Fibroblast of villous mesenchyme (primary cell): ENCODE data around the gene CPNE4. TPM values are rescaled to one million over a fixed set of nuclear protein-coding genes. Genes with fewer than 3 reads are reported as not detected.

ENCODE experiments used
- DNase-seq: peaks from one replicate; pipeline ENCODE4 v3.0.0-alpha.2; 2010; ENCODE audit warnings: low read depth
- H3K4me3 ChIP-seq: 2 replicates; pipeline ENCODE4 v1.5.1; 2011; ENCODE audit warnings: low read depth, mild to moderate bottlenecking, low read length
- total RNA-seq: library from RNA; depleted of rRNA; stranded (reverse); fragments of >200 nt; gene quantifications from 2 replicates; pipeline ENCODE4 v1.2.3, GENCODE V29; 2012
- TF ChIP-seq, protein P1 (sequence below): IDR thresholded peaks from 2 replicates; pipeline ENCODE4 v1.5.1; 2012; ENCODE audit warnings: low read depth, mild to moderate bottlenecking, low read length; ENCODE audit not compliant: insufficient read depth

Gene CPNE4
- total RNA-seq, 1 donor, result not detected

DNA sequence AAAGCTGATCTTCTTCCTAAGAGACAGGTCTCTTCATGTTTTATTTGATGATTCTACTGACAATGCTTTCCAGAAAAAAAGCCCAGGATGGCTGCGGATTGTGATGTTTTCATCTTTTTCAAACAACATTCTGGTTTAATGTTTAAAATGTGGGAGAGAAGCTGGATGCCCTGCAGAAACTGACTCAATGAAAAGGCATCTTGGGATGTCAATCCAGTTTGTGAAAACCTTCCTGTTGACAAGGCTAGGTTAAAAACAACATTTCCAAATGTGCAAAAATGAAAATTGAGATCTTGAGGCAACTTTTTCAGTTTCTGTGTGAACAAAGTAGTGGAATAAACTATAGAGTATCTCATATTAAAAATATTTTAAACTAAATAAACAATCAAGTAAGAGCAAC, 376.0 kb downstream of the CPNE4 start:
- TF ChIP-seq, protein P1, sequence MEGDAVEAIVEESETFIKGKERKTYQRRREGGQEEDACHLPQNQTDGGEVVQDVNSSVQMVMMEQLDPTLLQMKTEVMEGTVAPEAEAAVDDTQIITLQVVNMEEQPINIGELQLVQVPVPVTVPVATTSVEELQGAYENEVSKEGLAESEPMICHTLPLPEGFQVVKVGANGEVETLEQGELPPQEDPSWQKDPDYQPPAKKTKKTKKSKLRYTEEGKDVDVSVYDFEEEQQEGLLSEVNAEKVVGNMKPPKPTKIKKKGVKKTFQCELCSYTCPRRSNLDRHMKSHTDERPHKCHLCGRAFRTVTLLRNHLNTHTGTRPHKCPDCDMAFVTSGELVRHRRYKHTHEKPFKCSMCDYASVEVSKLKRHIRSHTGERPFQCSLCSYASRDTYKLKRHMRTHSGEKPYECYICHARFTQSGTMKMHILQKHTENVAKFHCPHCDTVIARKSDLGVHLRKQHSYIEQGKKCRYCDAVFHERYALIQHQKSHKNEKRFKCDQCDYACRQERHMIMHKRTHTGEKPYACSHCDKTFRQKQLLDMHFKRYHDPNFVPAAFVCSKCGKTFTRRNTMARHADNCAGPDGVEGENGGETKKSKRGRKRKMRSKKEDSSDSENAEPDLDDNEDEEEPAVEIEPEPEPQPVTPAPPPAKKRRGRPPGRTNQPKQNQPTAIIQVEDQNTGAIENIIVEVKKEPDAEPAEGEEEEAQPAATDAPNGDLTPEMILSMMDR, result no peak
- no peak overlapping the region for H3K4me3 ChIP-seq
- no peak for DNase-seq

DNA sequence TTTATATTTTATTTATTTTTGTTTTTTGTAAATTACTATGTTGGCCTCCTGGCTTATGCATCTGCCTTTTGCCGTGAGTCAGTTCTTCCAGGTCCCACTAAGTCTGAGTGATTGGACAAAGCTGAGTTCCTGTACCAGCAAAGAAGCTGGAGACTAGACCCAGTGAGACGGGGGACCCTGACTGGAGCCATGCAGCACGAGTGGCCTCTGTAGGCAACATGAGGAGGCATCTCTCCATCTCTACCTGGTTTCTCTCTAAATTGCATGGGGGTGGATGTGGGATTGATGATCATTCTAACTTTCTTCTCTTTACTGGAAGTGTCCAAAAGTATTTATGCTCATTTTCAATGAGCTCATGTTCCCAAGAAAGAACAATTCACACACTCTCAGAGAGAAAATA, 376.7 kb downstream of the CPNE4 start:
- TF ChIP-seq, protein P1, result no peak
- H3K4me3 ChIP-seq, result no peak overlapping the region
- no peak for DNase-seq

DNA sequence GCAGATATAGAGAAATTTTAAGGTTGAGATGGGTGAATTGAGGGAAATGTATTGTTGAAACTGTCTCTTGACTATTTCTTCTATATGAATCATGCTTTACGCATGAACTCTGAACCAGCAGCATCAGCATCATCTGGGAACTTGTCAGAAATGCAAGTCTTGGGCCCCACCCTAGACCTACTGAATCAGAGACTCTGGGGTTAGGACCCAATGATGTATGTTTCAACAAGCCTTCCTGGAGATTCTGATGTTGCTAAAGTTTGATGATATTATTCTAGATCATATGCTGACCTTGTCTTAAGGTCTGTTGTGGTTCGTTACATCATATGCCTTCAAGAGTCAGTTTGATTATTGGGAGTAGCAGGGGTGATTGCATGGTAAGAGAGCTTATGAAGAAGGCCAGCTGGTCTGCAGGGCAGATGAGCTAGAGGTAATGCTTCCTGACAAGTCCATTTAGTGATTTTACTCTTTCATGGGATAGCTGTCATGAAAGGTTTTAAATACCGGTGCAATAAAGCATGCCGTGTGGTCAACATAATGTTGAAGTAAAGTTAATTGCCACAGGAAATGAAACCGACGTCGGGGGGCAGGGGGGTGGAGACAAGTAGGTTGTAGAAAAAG, 379.6 kb downstream of the CPNE4 start:
- no peak overlapping the region for H3K4me3 ChIP-seq
- TF ChIP-seq, protein P1, result no peak
- DNase-seq, result no peak

DNA sequence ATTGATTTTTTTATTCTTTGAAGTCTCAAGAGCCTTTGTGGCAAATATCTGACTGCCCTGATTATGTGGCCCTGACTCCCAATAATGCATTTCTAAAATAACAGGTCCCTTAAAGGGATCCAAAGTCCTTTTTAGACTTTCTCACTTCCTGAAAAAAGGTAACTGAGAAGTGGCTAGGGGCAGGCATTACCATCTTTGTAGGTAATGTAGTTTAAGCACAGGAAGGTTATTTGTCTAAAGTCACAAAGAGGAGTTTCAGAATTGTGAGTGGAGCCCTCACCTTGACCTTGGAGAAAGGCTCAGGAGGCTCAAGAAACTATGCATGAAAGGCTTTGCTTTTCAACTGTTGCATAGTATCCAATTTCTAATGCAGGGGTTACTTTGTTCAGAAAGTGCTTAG, 389.2 kb downstream of the CPNE4 start:
- TF ChIP-seq, protein P1, result no peak
- no peak for DNase-seq

DNA sequence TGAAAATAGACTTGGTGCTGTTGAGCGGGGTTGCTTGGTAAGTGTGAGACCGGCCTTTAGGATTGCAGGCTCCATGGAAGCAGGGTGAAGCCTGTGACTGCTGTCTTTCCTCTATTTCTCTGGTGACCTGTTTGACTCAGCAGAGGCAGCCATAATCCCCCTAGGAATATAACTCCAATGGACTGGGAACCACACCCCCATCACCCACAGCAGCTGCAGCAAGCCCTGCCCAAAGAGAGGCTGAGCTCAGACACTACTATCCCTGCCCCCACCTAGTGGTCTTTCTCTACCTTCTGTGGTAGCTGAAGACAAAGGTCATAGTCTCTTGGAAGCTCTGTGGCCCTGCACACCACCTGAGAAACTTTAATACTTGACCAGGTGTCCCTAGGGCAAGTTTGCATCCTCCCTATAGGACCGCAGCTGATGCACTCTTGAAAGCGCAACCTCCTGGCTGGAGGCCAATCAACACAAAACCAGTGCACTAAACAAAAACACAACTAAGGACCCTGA, 398.5 kb downstream of the CPNE4 start:
- TF ChIP-seq, protein P1, result no peak
- no peak for DNase-seq
- no peak overlapping the region for H3K4me3 ChIP-seq

More for the DNA sequence above, 389.2 kb downstream of the CPNE4 start:
- H3K4me3 ChIP-seq, result no peak overlapping the region

DNA sequence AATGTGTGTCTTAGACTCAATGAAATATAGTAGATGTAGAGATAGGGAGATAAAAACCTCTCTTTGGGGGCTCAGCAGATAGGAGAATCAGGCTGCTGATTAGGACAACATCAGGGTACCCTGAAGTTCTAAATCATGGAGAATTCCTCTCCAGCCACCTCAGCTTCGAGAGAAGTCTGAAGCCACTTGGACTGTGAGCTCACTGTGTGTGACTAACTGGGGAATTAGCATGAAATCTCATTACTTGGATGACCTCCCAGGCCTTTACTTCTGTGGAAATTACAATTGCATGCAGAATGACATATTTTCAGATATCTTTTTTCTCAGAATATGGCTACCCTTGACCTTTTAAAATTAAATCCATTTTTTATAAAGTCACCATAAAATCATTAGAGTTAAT, 404.0 kb downstream of the CPNE4 start:
- no peak for DNase-seq
- TF ChIP-seq, protein P1, result no peak

DNA sequence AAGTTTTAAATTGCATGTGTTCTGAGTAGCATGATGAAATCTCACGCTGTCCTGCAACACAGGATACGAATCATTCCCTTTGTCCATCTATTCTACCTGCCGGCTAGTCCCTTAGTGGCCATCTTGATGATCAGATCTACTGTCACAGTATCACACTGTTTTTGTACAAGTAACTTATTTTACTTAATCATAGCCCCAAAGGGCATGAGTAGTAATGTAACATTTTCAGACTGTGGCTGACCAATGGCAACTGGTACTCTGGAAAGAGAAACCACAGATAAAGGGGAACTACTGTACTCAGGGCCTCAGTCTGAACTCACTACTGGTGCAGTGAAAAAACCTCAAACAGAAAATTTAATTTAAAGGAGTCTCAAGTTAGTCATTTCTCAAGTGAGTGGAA, 404.7 kb downstream of the CPNE4 start:
- TF ChIP-seq, protein P1, result no peak
- DNase-seq, result no peak
- no peak overlapping the region for H3K4me3 ChIP-seq

More for the DNA sequence above, 404.0 kb downstream of the CPNE4 start:
- no peak overlapping the region for H3K4me3 ChIP-seq
